ENCODE results near the gene CACHD1. TPM values are rescaled to one million over a fixed set of nuclear protein-coding genes. Genes with fewer than 3 reads are reported as not detected.
"Not testable (repeated sequence)": the region's sequence is repeated elsewhere in the genome, so short reads cannot be mapped to it uniquely, and the experiment has no call there.

CACHD1 gene
- total RNA-seq, 1 experiment from 2014 or later: 8.4 TPM

DNA sequence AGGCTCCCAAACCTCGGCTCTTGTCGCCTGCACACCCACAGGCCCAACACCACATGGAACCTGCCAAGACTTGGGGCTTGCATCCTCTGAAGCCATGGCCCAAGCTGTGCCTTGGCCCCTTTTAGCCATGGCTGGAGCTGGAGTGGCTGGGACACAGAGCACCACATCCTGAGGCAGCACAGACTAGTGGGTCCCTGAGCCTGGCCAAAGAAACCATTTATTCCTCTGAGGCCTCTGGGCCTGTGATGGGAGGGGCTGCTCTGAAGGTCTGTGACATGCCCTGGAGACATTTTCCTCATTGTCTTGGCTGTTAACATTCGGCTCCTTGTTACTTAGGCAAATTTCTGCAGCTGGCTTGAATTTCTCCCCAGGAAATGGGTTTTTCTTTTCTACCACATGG lies 141.0 kb downstream of the CACHD1 start:
- CTCF ChIA-PET; H3K9me3 ChIP-seq (ENCODE audit: control insufficient read depth in 1 of 2, insufficient read depth in 1 of 2, low read depth in 1 of 2, low read length in 2 of 2); ATAC-seq; H3K79me2 ChIP-seq (ENCODE audit: insufficient read depth, low read length); H3K36me3 ChIP-seq (ENCODE audit: control insufficient read depth in 1 of 2, insufficient read depth in 2 of 2, low read length in 2 of 2); H3K4me2 ChIP-seq (ENCODE audit: low read length); H3K27ac ChIP-seq (ENCODE audit: low read depth, low read length); H2AFZ ChIP-seq (ENCODE audit: low read depth, low read length, poor library complexity, severe bottlenecking); intact Hi-C loops (cut with micrococcal nuclease); POLR2A ChIA-PET; DNase-seq (ENCODE audit: low read depth, low spot score); BruUV-seq (replicated peaks); H4K20me1 ChIP-seq (ENCODE audit: insufficient read depth); H3K9ac ChIP-seq (ENCODE audit: low read length); H3K27me3 ChIP-seq (ENCODE audit: insufficient read depth, low read length); H3K4me3 ChIP-seq (replicated peaks in 1 of 2; ENCODE audit: low read depth in 1 of 2, low read length in 2 of 2); H3K4me1 ChIP-seq (ENCODE audit: control insufficient read depth in 1 of 2, insufficient read depth in 2 of 2, low read length in 2 of 2); H3K9me2 ChIP-seq (ENCODE audit: insufficient read depth); RAD21 ChIA-PET (ENCODE audit: low non-redundant PET in 1 of 2, low total read pairs in 2 of 2, uncharacterized antibody in 2 of 2, unreplicated experiment in 2 of 2): not testable (repeated sequence)

DNA sequence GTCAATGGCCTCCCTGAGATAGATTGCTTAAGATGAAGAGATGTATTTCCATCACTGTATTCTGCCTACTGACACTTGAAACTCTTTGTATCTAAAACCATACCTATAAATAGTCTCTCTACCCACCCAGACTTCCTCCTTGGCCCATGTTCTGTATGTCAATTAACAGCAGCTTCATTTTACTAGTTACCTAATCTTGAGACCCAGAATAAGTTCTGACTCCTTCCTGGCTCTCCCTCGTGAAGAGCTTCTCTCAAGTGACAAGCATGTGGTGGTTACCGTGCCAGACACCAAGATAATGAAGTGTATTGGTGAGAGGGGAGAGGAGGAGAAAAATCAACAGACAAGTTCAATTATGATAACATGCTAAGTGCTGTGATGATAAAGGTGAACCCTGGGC lies 146.1 kb downstream of the CACHD1 start:
- Histone ChIP-seq H4K20me1 (ENCODE audit: insufficient read depth) (no peaks in the 10 kb centered on the region), H3K27me3 (ENCODE audit: insufficient read depth, low read length) (no peaks in the 10 kb centered on the region), H3K79me2 (ENCODE audit: insufficient read depth, low read length) (no peaks in the 10 kb centered on the region), H3K36me3 (ENCODE audit: control insufficient read depth in 1 of 2, insufficient read depth in 2 of 2, low read length in 2 of 2) (no peaks in the 10 kb centered on the region), H3K4me1 (ENCODE audit: control insufficient read depth in 1 of 2, insufficient read depth in 2 of 2, low read length in 2 of 2) (no peaks in the 10 kb centered on the region), H3K9ac (ENCODE audit: low read length) (no peak overlapping the region), H3K27ac (ENCODE audit: low read depth, low read length) (no peak overlapping the region), H3K9me2 (ENCODE audit: insufficient read depth) (no peaks in the 10 kb centered on the region), H3K4me2 (ENCODE audit: low read length) (no peak overlapping the region), H3K4me3 (replicated peaks in 1 of 2; ENCODE audit: low read depth in 1 of 2, low read length in 2 of 2) (no peak overlapping the region), H3K9me3 (ENCODE audit: control insufficient read depth in 1 of 2, insufficient read depth in 1 of 2, low read depth in 1 of 2, low read length in 2 of 2) (no peaks in the 10 kb centered on the region), H2AFZ (ENCODE audit: low read depth, low read length, poor library complexity, severe bottlenecking) (no peak overlapping the region)
- CTCF ChIA-PET: no interaction called here
- no TSS peak for BruUV-seq (replicated peaks)
- TF ChIP-seq, protein P1, sequence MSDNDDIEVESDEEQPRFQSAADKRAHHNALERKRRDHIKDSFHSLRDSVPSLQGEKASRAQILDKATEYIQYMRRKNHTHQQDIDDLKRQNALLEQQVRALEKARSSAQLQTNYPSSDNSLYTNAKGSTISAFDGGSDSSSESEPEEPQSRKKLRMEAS (IDR thresholded peaks at IDR 0.05): no peak
- no peak for TF ChIP-seq ZNF274 (IDR thresholded peaks at IDR 0.05; ENCODE audit: low read depth, low read length)
- ATAC-seq: no peak
- no peak for DNase-seq (ENCODE audit: low read depth, low spot score)
- intact Hi-C loops (cut with micrococcal nuclease): no loop called here
- RAD21 ChIA-PET (ENCODE audit: low non-redundant PET in 1 of 2, low total read pairs in 2 of 2, uncharacterized antibody in 2 of 2, unreplicated experiment in 2 of 2): no interaction called here
- POLR2A ChIA-PET: no interaction called here

- ChIA-PET RAD21 (ENCODE audit: low non-redundant PET in 1 of 2, low total read pairs in 2 of 2, uncharacterized antibody in 2 of 2, unreplicated experiment in 2 of 2) (no interaction called here), CTCF (no interaction called here), POLR2A (no interaction called here)
- ATAC-seq (no peak), DNase-seq (ENCODE audit: low read depth, low spot score) (no peak)
- H3K9me3 ChIP-seq (ENCODE audit: control insufficient read depth in 1 of 2, insufficient read depth in 1 of 2, low read depth in 1 of 2, low read length in 2 of 2): no peaks in the 10 kb centered on the region
- no peak overlapping the region for H3K9ac ChIP-seq (ENCODE audit: low read length)
- H3K36me3 ChIP-seq (ENCODE audit: control insufficient read depth in 1 of 2, insufficient read depth in 2 of 2, low read length in 2 of 2): no peaks in the 10 kb centered on the region
- intact Hi-C loops (cut with micrococcal nuclease): no loop called here
- H2AFZ ChIP-seq (ENCODE audit: low read depth, low read length, poor library complexity, severe bottlenecking): no peak overlapping the region
- no TSS peak for BruUV-seq (replicated peaks)
- H3K79me2 ChIP-seq (ENCODE audit: insufficient read depth, low read length): no peaks in the 10 kb centered on the region
- H4K20me1 ChIP-seq (ENCODE audit: insufficient read depth): no peaks in the 10 kb centered on the region
- H3K27ac ChIP-seq (ENCODE audit: low read depth, low read length): no peak overlapping the region
- no peaks in the 10 kb centered on the region for H3K9me2 ChIP-seq (ENCODE audit: insufficient read depth)
- no peak overlapping the region for H3K4me2 ChIP-seq (ENCODE audit: low read length)
- no peaks in the 10 kb centered on the region for H3K4me1 ChIP-seq (ENCODE audit: control insufficient read depth in 1 of 2, insufficient read depth in 2 of 2, low read length in 2 of 2)
- TF ChIP-seq CTCF (IDR thresholded peaks at IDR 0.05 in 2 of 3, conservative IDR thresholded peaks at IDR 0.05 in 1 of 3; ENCODE audit: borderline replicate concordance in 1 of 3, insufficient read depth in 1 of 3, low read depth in 2 of 3, low read length in 2 of 3) (no peak), RAD21 (IDR thresholded peaks at IDR 0.05; ENCODE audit: low read depth) (no peak), SIN3A (IDR thresholded peaks at IDR 0.05; ENCODE audit: low read depth) (no peak), EZH2 (IDR thresholded peaks at IDR 0.05) (no peak), ZNF274 (IDR thresholded peaks at IDR 0.05; ENCODE audit: low read depth, low read length) (no peak), SRF (IDR thresholded peaks at IDR 0.05; ENCODE audit: low read depth) (no peak), TCF7L2 (IDR thresholded peaks at IDR 0.05; ENCODE audit: borderline replicate concordance, extremely low read depth, insufficient read depth, insufficient read length) (no peak), YY1 (IDR thresholded peaks at IDR 0.05; ENCODE audit: extremely low read depth, insufficient replicate concordance, low read depth, low read length) (no peak), CBX3 (IDR thresholded peaks at IDR 0.05; ENCODE audit: low read depth) (no peak)
- H3K4me3 ChIP-seq (replicated peaks in 1 of 2; ENCODE audit: low read depth in 1 of 2, low read length in 2 of 2): no peak overlapping the region
- H3K27me3 ChIP-seq (ENCODE audit: insufficient read depth, low read length): no peaks in the 10 kb centered on the region
Measured at GRCh38 chr1:64623750-64624191, 153.8 kb downstream of the CACHD1 start.

Measured in HCT116 (cell line).